NCI-H128 (cell line): ENCODE measurements around the gene HNRNPUL2.

Experiments used
- DNase-seq: peaks from one replicate; lab custom pipeline; 2025; ENCODE audit not compliant: unreplicated experiment; lab: John Stamatoyannopoulos, UW

Gene HNRNPUL2

GRCh38 chr11:62671608-62672389, 55.5 kb downstream of the HNRNPUL2 start, which contains the start of the genes LBHD1 and UQCC3:
TSS of gene LBHD1 (minus strand) at chr11:62672267. CDS start at chr11:62670031, 2,236 bp downstream.
TSS of gene UQCC3 (plus strand) at chr11:62671673. CDS start at chr11:62671746, 73 bp downstream.
- peak; percentile 81 for DNase-seq

DNA sequence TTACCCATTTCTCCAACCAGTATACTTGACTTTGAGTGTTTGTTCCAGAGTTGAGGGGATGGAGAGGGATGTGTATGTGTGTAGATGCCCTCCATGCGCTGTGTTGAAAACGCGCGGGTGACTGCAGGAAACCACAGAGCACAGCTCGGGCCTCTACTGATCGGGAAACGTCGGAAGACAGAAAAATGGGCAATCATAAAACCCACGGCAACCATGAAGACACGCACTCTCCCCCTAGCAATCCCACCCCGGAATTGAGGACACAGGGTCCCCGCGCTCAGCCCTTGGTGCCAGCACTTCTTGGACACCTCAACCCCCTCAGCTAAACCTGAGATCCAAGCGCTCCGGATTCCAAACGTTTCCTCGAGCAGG, 56.0 kb downstream of the HNRNPUL2 start:
- DNase-seq = no peak

DNA sequence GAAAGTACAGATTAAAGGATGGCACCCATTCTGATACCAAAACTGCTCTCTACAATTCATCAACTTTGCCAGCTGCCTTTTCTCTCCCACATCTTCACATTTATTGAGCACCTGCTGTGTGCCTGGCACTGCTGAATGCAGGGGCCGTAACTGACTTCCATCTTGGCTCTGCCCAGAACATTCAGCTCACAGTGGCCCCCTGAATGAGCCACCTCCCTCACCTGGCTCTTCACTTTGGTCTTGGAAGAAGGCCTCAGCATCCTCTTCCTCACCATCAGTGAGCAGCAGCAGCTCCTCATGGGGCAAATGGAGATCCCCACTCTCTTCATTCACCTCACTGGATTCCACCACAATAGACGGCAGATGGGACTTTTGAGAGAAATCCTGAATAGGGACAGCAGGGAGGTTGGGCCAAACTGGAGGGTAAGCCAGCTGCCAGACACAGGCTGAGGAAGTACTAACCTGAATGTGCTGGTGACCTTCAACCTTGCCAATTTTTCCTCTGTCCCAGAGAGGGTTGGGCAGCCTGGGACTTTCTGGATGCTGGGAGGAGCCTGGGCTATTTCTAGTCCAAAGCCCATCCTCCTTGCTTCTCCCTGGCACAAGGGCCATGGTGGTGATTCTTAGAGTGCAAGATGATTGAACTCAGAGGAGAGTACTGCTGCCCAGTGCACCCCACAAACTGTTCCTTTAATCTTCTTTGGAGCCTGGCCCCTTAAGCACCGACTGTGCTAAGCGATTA, 57.7 kb downstream of the HNRNPUL2 start:
- DNase-seq = no peak

- no peak for DNase-seq
These were observed 59.8 kb downstream of the HNRNPUL2 start for GRCh38 chr11:62667460-62667859.

GRCh38 chr11:62666259-62666926, 60.9 kb downstream of the HNRNPUL2 start:
- no peak for DNase-seq

- DNase-seq = no peak
These were observed 61.5 kb downstream of the HNRNPUL2 start for GRCh38 chr11:62665599-62666258.

- DNase-seq = peak; percentile 91
These were observed 62.1 kb downstream of the HNRNPUL2 start, which contains the start of the genes C11orf98 and CSKMT for GRCh38 chr11:62665075-62665598. TSS of gene C11orf98 (minus strand) at chr11:62665210. CDS start at chr11:62665169, 41 bp downstream. TSS of gene CSKMT (plus strand) at chr11:62665312. CDS start at chr11:62665880, 568 bp downstream.

DNA sequence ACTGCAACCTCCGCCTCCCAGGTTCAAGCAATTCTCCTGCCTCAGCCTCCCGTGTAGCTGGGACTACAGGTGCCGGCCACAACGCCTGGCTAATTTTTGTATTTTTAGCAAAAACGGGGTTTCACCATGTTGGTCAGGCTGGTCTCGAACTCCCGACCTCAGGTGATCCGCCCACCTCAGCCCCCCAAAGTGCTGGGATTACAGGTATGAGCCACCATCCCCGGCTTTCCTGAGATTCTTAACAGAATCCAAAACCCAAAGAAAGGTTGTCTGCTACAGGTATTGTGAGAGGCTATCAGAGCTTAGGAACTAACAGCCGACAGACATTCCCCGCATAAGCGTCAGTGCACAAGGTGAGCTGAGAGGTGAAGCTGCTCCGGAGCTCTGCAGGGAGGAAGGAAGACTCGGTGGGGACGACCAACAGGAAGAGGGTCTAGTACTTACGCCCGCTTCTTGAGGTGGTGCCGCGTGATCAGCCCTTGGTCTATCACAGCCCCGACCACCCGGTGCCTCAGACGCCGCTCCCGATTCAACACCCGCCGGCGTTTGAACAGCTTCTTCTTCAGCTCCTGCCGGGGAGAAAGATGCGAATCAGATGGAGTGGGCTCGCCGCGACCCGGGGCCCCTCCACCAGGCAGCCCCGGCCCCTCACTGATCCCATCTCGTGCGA, 62.7 kb downstream of the HNRNPUL2 start:
- DNase-seq = peak; percentile 40
